Fibroblast of skin of right biceps (primary cell): Measurements from ENCODE around the gene TMEM59.
"Not testable (repeated sequence)": the region's sequence is repeated elsewhere in the genome, so short reads cannot be mapped to it uniquely, and the experiment has no call there.

Source experiments
- DNase-seq: peaks from one replicate; pipeline ENCODE4 v3.0.0-alpha.2; 2013

The TMEM59 gene, protein sequence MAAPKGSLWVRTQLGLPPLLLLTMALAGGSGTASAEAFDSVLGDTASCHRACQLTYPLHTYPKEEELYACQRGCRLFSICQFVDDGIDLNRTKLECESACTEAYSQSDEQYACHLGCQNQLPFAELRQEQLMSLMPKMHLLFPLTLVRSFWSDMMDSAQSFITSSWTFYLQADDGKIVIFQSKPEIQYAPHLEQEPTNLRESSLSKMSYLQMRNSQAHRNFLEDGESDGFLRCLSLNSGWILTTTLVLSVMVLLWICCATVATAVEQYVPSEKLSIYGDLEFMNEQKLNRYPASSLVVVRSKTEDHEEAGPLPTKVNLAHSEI

DNA sequence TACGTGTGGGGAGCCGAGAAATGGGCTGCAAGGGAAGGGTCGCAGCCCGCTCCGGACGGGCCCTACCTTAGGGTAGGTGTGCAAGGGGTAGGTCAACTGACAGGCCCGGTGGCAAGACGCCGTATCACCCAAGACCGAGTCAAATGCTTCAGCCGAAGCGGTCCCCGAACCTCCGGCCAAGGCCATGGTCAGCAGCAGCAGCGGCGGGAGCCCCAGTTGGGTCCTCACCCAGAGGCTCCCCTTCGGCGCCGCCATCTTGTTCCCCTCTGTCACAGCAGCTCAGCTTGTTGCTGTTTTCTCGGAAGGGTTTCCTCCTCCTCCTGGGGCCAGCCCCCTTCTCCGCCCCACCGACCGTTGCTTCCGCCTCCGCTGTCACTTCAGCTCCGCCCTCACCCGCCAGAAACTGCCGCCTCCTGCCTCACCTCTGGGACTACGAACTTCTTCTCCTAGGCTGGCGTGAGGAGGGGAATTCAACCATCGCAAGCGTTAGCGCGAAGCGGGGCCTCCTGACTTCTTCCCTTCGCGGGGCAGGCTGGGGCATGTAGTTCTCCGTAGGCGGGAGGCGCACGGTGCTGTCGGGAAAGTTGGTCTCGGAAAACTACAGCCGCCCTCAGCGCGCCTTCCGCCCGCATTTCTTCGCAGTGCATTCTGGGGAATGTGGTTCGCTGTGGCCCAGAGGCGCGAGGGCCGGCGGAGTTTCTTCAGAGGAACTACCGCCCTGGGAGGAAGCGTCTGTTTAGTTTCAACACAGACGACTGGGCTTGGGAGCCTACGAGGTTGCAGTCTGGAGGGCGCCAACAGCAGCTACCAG, at the start of gene TMEM59, which contains the start of gene TCEANC2:
Gene TMEM59 (minus strand): TSS at position 271 of the 811 bp plus-strand sequence. CDS start 16 bp downstream, at position 255.
Gene TCEANC2 (plus strand): TSS at position 675 of the 811 bp plus-strand sequence. CDS start 815 bp downstream, outside the sequence.
- peak; percentile 99 for DNase-seq

DNA sequence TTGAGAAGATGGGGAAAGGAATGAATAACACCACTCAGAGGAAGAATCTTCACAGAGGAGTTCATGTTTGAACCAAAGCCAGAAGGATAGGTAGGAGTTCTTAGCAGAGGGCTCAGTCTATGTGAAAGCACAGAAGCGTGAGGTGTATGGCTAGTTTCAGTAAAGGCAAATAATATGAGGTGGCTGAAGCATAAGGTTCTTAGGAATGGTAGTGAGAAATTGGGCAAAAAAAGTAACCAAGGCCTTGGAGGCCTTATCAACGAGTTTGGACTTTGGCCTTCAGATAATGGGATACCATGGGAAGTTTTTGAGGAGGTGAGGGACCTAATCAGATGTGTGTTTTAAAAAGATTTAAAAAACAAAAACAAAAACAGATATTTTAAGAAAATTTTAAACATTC, 47.5 kb upstream of the TMEM59 start:
- DNase-seq, result no peak

DNA sequence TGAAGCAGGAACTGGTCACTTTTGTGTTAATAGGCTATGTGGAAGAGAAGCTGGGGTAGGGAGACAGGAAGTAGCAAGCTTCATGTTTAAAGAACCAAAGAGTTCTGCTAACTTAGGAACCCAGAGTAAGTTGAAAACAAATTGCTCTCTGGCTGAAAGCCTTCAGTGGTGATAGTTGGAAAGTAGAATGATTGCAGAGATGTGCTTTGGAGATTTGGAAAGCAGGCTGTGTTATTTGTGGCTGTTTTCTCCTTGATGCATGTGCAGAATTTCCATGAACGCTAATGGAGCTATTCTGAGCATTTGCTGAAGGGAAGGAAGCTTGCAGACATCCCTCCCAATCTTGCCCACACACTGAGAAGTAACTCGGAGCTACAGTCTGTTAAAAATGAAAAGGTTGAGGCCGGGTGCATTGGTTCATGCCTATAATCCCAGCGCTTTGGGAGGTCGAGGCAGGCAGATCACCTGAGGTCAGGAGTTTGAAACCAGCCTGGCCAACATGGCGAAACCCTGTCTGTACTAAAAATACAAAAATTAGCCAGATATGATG, 46.1 kb upstream of the TMEM59 start:
- no peak for DNase-seq

DNA sequence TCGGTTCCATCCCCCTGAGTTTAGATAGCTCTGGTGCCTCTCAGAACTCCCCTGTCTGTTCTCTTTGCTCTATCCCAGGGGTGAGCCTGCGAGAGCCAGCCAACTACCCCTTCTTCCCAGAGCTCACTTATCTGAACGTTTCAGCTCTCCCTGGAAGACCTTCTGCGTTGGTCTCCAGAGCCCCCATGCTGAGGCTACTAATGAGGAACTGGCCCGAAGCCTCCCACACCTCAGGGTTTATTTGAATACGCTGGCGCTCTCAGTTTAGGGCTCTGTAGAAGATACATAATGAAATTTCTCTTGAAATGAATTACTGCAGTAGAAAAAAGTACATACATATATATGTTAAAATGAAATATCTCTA, 43.9 kb upstream of the TMEM59 start:
- no peak for DNase-seq

DNA sequence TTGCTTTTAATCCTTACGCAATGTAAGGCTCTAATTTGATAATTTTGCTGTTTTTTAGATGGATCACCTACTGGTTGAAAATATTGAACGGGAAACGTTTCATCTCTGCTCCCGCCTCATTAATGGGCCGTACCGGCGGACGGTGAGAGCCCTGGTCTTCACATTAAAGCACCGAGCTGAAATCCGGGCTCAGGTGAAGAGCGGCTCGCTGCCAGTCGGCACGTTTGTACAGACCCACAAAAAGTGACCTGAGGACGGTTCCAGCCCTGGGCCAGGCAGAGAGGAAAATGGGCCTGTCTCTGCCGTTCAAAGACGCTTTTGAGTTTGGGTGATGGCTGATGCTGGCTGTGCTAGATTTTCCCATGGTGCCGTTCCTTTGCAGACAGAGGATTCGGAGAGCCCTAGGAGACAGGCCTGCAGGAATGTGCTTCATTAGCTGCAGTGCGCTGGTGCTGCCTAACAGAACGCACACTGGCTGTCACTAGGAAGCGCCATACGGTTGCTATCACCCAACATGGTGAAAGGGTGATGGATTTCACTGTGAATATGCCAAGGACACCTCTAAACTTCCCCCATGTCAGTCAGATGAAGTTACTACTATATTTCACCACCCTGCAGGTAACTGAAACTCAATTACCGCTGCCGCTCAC, 43.3 kb upstream of the TMEM59 start:
- DNase-seq, result no peak

DNA sequence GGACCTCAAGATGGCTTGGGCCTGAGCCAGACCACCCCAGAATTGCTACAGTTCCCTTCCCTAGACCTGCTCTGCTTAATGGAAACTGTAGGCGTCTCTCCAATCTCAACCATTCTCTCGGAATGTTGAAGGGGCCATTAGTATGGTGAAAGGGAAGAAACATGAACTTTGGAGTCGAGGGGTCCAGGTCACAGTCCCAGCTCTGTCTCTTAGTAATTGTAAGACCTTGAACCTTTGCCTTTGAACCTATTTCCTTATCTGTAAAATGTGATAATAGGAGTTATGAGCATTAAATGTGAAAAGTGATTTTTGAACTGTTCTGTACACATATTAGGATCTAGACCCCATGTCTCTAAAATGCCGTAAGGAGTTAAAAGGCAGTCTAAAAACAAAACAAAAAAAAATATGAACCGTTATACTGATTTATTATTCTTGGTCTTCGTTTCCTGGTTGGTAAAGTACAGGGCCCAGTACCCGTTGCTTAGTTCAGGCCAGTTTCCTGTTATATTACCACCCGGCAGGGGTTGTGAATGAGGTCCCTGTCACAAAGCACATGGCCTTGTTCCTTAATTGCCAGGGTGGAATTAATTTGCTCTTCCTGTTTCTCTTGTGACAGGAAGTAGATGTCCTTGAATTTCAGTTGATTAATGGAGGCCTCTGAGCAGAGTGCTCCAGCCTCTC, 42.7 kb upstream of the TMEM59 start:
- no peak for DNase-seq

DNA sequence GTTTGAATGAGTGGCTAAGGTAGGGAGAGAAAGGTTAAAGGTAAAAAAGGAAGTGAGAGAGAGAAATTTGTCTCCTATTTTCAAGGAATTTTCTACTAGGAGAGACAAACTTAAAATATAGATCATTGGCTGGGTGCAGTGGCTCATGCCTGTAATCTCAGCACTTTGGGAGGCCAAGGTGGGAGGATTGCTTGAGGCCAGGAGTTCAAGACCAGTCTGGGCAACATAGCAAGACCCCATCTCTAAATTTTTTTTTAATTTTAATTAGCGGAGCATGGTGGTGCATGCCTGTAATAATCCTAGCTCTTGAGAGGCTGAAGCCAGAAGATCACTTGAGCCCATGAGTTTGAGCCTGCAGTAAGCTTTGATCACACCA, 41.7 kb upstream of the TMEM59 start:
- DNase-seq, result not testable (repeated sequence)

DNA sequence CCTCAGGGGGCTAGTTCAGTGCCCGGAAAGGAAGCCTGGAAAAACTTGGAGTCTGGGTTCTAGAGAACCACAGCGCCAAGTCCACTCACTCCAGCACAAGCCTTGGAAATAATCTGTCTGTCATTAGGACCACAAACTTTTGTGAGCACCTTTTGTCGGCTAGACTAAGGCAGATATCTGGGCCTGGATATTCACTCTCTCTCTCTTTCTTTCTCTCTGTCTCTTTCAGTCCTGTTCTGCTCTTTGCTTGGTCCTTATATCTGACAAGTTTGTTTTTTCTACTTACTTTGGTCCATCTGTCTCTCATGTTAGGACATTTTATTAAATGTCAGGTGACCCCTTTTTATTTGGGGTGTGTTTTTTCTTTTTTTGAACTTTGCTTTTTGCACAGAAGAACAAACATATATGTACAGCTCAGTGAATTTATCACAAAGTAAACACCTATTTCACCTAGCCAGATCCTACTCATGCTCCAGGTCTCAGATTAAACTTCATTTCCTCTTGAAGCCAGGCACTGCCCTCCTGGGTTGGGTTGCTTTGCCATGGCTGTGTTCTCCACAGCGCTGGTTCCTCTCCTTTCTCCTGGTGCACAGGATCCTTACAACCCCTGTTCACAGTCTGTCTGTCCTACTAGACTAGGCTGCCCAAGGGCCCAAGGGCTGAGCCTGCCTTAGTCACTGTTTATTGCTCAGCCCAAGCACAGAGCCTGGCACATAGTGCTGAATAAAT, 41.2 kb upstream of the TMEM59 start:
- DNase-seq, result no peak

DNA sequence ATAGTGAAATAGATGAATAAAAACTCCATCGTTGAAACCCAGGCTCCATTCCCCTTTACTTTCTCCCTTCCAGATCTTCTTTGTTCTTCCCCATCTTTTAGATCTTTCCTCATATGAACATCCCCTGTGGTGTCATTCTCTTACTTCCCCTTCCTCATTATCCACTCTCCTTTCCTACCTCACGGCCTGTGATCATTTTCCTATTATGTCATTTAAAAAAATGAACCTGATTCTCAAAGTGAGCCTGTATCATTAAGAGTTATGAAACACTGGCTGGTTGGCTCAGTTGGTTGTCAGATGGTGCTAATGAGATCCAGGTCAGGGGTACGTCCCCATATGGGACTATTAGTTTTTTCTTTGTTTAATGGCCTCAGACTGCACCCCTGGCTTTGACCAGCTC, 38.7 kb upstream of the TMEM59 start:
- no peak for DNase-seq

DNA sequence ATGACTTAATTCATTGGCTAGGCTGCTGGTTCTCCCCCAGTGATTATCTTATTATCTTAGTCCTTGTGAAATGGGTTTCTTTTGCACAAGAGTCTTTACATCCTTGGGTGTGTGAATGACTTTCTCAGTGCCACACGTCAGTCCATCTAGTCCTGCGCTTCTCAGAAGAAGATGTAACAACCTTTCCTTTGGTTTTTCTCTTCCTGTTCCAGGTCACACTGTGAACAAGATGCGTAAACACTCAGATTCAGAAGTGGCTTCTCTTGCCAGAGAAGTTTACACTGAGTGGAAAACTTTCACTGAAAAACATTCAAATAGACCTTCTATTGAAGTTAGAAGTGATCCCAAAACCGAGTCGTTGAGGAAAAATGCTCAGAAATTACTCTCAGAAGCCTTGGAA, 35.4 kb upstream of the TMEM59 start:
- DNase-seq, result no peak

DNA sequence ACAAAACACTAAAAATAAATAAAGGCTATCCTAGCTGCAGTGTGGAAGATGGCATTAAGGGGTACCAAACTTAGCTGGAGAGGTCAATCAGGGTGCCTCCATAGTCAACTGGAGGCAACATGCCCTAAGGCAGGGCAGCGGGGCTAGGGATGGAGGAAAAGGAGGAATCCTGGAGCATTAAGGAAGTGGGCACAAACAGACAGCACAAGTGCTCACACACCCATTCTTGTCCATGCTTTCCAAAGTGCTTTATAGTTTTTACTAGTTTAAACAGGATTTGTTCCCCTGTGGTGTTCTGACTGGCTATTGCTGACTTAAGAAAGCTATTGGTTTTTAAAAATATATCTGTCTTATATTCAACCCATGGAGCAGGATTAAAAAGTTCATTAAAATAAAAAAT, 33.8 kb upstream of the TMEM59 start:
- no peak for DNase-seq

DNA sequence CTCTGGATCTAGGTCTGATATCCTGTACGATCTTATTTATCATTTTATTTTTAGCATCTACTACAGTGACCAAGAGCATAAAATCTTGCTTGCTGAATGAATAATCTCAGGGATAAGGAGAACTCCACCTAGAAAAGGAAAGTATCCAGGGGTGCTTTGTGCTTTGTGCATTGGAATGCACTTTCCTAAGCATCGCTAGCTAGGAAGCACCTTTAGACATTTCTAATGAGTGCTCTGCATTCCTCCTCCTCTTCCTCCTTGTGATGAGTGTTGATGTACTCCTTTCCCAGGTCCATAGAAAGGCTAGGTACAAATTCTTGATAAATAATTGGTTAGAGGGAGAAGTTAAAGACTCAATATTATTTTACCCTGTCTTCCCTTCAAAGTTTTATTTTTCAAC, 31.8 kb upstream of the TMEM59 start:
- no peak for DNase-seq

DNA sequence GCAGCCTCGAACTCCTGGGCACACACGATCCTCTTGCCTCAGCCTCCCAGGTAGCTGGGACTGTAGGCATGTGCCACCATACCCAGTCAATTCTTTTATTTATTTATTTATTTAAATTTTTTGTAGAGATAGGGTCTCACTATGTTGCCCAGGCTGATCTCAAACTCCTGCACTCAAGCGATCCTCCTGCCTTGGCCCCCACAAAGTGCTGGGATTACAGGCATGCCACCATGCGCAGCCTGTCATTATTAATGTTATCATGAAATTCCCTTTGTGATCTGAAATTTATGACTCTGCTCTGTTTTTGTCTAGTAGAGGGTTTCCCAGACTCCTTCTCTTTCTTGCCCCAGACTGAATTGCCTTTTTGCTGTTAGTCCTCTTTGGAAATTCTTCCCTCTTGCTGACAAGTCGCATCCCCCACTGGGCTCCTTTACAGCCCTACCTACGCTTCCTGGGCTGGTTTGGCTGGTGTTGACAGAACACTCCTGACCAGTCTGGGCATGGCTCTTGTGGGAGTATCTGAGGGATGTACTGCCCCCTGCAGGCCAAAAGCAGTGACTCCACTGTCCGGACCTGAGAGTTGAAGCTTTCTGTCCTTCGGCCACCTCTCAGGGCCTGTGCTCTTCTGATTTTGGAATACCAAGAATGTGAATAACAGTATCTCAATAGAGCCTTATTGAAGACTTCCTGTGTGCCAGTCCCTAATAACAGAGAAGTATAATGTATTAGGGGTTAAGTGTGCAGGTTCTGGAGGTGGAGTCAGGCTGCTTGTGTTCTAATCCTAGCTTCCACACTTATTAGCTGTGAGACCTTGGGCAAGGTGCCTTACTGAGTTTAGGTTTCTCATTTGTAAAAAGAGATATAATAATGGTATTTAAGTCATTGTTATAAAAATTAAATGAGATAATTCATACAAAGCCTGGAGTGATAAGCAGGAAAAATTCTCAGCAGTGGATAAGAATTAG, 28.6 kb upstream of the TMEM59 start:
- peak; percentile 50 for DNase-seq

DNA sequence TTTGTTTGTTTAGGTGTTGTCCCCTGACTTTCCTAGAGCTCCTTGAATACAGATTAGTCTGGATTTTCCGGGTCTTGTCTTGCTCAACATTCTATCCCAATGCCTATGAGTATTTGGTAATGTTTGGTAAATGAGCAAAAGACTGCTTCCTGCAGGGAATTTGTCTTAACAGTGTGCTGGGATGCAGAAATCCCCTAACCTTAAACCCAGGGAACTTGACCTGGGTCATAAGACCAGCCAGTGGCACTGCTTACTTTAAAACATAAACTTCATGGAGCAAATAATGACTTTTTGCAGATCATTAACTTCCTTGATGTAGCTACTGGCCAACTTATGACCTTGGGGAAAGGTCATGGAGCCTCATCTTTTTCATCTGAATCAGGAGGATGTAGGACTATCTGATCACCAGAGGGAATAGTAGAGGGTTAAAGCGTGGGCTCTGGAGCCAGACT, 27.6 kb upstream of the TMEM59 start:
- DNase-seq, result no peak

DNA sequence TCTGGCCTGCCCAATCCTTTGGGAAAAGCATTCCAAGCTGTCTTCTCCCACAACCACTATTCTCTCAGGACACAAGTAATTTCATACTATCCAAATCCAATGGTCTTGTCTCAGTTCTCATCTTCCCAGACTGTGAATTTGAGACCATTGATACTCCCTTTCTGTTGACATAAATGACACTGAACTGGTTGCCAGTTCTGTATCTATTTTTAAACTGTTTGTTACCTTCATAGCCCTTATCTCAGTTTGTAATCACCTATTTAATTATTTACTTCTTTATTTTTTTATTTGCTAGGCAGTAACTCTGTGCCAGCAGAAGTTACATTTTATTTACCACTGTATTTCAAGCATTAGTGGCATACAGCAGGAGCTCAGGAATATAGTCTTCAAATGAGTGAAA, 24.4 kb upstream of the TMEM59 start:
- no peak for DNase-seq

DNA sequence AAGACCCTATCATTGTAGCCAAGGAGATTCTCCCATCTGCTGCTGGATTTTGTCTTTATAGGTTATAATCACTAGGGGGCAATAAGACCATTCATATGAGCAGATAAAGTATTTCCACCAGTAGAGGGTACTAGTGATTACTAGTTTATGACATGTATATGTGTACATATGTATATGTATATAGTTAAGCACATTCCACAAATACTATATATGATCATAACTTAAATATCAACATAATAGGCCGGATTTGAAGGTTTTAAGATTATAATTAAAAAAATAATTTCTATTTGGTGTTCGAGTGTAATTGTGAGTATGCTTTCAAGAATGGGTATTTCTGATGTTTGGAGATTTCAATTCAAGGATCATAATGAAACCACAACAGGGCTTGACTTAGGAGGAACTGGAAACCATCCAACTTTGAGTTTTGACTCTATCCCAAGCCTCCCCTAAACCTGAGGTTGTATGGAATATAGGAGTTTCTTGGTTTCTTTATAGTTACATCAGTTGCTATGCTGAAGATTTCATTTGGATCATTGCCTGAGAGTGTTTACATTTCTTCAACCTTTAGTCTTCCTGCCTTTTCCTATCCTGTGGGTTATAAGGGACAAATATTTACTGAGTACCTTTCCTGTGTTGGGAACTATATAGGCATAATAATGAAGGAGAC, 17.3 kb upstream of the TMEM59 start:
- peak; percentile 68 for DNase-seq

DNA sequence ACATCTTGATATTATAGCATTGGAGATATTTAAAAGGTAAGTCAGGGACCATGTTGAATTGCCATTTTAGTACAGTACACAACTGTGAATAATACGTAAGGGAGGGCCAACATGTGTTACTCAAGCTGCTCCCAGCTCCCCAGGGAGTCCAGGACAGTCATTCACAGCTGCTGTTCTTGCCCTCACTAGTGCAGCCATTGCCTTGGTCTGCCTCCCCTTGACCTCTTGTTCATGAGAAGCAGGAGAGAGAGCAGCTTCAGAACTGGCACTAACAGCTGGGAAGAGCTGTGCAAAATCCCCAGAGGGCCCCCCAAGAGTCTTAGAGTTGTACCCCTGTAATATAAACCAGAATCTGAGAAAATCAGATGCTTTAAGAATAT, 16.8 kb upstream of the TMEM59 start:
- peak; percentile 8 for DNase-seq

DNA sequence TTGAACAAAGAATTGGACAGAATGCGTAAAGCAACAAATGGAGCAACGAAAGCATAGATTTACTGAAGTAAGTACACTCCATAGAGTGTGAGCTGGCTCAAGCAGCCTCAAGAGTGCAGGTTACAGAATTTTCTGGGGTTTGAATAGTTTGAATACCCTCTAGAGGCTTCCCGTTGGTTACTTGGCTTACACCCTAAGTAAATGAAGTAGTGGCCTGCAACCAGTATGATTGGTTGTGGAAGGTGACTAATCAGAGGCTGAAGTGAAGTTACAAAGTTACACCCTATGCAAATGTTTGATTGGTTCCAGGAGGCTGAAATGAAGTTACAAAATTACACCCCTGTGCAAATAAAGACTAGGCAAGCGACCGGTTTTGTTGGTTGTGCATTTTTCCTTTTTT, 11.3 kb upstream of the TMEM59 start:
- DNase-seq, result no peak

DNA sequence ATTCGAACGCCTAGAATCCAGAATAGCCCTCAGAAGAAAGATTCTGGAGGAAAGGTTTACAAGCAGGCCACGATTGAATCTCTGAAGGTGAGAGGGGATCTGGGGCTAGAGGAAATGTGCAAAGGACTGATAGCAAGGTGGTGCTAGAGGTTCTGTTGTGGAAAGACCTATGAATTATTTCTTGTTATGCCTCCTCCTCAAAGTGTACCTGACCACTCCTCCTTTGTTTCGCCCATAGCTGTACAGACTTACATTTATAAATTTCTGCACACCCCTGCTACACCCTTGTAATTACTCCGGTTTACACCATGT, 1.4 kb upstream of the TMEM59 start:
- no peak for DNase-seq

DNA sequence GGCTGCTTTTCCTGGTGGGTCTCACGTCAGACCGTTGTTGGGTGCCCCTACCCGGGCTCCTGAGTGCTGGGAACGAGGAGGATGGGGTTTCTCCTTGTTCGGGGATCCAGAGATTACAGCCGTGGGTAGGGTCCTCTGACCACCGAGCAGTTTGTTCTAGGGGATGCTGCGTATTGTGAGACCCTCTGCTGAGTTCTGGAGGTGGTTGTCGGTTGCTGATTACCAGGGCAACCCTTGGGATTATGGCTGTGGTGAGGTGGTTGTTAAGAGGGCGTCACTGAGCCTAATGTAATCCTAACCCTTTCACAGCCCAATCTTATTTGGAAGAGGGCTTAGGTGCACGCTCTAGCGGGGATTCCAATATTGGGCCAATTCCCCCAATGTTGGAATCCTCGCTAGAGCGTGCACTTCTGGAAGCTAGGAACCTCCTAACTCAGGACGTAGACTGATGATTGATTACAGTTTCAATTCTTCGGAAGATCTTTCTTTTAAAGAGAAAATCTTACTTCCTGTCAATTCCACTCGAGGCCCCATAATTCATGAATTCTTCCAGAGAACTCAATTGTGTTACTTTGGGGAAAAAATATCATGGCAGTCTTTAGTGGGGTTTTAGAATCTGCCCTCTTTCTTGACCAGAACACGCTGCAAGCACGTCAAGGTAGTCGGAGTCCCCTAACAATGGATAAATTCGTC, 887 bp upstream of the TMEM59 start:
- peak; percentile 14 for DNase-seq
